Smooth muscle cell (in vitro differentiated cells): ENCODE measurements around the gene XYLT1. TPM values are rescaled to one million over a fixed set of nuclear protein-coding genes. Genes with fewer than 3 reads are reported as not detected.

Experiments
- DNase-seq: peaks from one replicate; lab custom pipeline; 2025; ENCODE audit not compliant: unreplicated experiment; lab: John Stamatoyannopoulos, UW
- H2AFZ ChIP-seq: fragments of 200-600 bp; sonication (generic); 2 replicates; pipeline ENCODE4 v1.6.0; 2016; ENCODE audit warnings: antibody characterized with exemption, low read depth, mild to moderate bottlenecking
- H3F3A ChIP-seq: fragments of 200-600 bp; sonication (generic); 2 replicates; pipeline ENCODE4 v1.6.0; 2017; ENCODE audit warnings: antibody characterized with exemption, low read depth
- H3K27ac ChIP-seq: fragments of 200-600 bp; sonication (generic); 2 replicates; pipeline ENCODE4 v1.5.1; 2016; ENCODE audit warnings: low read depth, mild to moderate bottlenecking
- H3K27me3 ChIP-seq: fragments of 200-600 bp; sonication (generic); 2 replicates; pipeline ENCODE4 v1.6.1; 2016; ENCODE audit warnings: low read depth, mild to moderate bottlenecking
- H3K36me3 ChIP-seq: fragments of 200-600 bp; sonication (generic); 2 replicates; pipeline ENCODE4 v1.5.1; 2016; ENCODE audit warnings: low read depth
- H3K4me1 ChIP-seq: fragments of 200-600 bp; sonication (generic); 2 replicates; pipeline ENCODE4 v1.5.1; 2016; ENCODE audit warnings: low read depth
- H3K4me2 ChIP-seq: fragments of 200-600 bp; sonication (generic); 2 replicates; pipeline ENCODE4 v1.6.0; 2016; ENCODE audit warnings: mild to moderate bottlenecking
- H3K4me3 ChIP-seq: fragments of 200-600 bp; sonication (generic); 2 replicates; pipeline ENCODE4 v1.5.1; 2016; ENCODE audit warnings: mild to moderate bottlenecking
- H3K79me2 ChIP-seq: fragments of 200-600 bp; sonication (generic); 2 replicates; pipeline ENCODE4 v1.6.0; 2016; ENCODE audit warnings: low read depth, mild to moderate bottlenecking
- H3K9ac ChIP-seq: fragments of 200-600 bp; sonication (generic); 2 replicates; pipeline ENCODE4 v1.6.0; 2016; ENCODE audit warnings: low read depth
- H3K9me3 ChIP-seq: fragments of 200-600 bp; sonication (generic); replicated peaks from 2 replicates; pipeline ENCODE4 v1.5.1; 2016; ENCODE audit warnings: low read depth
- H4K20me1 ChIP-seq: fragments of 200-600 bp; sonication (generic); 2 replicates; pipeline ENCODE4 v1.6.0; 2016; ENCODE audit warnings: low read depth
- WGBS: methylation state at CpG from one replicate; pipeline ENCODE4 v1.1.7; 2016; ENCODE audit warnings: low lambda C conversion rate; 5-methylcytosine and 5-hydroxymethylcytosine counted together
- polyA plus RNA-seq: library from polyadenylated mRNA; unstranded; fragments of >200 nt; fragmentation: Nextera tagmentation; extraction: Ambion mirVana; gene quantifications from 2 replicates; pipeline ENCODE4 v1.2.1, GENCODE V29; 2016
- total RNA-seq: library from RNA; depleted of rRNA; stranded (reverse); fragments of >200 nt; gene quantifications from 2 replicates; pipeline ENCODE4 v1.2.3, GENCODE V29; 2014
- TF ChIP-seq, protein P1 (sequence below): fragments of 200-600 bp; sonication (generic); IDR thresholded peaks from 2 replicates; pipeline ENCODE4 v1.5.1; 2017; ENCODE audit warnings: borderline replicate concordance, mild to moderate bottlenecking, antibody characterized with exemption; ENCODE audit not compliant: insufficient read depth, poor library complexity, severe bottlenecking

The XYLT1 gene
- total and polyA plus RNA-seq, 2 experiments from 2014 or later, result 9.5 to 19.9 TPM

DNA sequence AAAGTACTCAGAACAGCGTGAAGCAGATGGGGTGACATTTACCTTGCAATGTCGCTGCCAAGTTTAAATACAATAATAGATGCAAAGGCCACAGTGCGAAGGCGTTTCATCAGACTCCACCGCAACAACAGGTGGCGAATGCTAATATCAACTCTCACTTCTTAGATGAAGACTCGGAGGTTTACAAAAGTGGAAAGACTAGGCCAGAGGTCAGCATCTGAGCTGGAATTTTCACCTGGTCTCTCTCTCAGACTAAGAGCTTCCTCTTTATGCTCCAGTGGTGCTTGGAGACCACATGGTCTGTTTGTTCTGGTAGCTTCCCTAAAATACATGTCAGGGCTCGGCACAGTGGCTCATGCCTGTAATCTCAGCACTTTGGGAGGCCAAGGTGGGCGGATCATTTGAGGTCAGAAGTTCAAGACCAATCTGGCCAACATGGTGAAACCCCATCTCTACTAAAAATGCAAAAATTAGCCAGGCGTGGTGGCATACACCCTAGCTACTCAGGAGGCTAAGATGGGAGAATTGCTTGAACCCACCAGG is 169.1 kb downstream of the XYLT1 start:
- no peak overlapping the region for H3K27ac ChIP-seq
- H3K36me3 ChIP-seq, result no peaks in the 10 kb centered on the region
- peaks cover 5% of the 10 kb centered on the region for H3K4me1 ChIP-seq
- no peak overlapping the region for H2AFZ ChIP-seq
- H4K20me1 ChIP-seq, result peaks cover 71% of the 10 kb centered on the region
- no peaks in the 10 kb centered on the region for H3F3A ChIP-seq
- DNase-seq, result no peak
- WGBS, result 90% methylated on average over 10 of the region's 10 CpGs
- no peaks in the 10 kb centered on the region for H3K79me2 ChIP-seq
- no peak overlapping the region for H3K4me3 ChIP-seq
- no peaks in the 10 kb centered on the region for H3K9me3 ChIP-seq
- TF ChIP-seq, protein P1, sequence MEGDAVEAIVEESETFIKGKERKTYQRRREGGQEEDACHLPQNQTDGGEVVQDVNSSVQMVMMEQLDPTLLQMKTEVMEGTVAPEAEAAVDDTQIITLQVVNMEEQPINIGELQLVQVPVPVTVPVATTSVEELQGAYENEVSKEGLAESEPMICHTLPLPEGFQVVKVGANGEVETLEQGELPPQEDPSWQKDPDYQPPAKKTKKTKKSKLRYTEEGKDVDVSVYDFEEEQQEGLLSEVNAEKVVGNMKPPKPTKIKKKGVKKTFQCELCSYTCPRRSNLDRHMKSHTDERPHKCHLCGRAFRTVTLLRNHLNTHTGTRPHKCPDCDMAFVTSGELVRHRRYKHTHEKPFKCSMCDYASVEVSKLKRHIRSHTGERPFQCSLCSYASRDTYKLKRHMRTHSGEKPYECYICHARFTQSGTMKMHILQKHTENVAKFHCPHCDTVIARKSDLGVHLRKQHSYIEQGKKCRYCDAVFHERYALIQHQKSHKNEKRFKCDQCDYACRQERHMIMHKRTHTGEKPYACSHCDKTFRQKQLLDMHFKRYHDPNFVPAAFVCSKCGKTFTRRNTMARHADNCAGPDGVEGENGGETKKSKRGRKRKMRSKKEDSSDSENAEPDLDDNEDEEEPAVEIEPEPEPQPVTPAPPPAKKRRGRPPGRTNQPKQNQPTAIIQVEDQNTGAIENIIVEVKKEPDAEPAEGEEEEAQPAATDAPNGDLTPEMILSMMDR, result no peak
- H3K4me2 ChIP-seq, result no peak overlapping the region
- no peak overlapping the region for H3K9ac ChIP-seq
- H3K27me3 ChIP-seq, result no peaks in the 10 kb centered on the region

DNA sequence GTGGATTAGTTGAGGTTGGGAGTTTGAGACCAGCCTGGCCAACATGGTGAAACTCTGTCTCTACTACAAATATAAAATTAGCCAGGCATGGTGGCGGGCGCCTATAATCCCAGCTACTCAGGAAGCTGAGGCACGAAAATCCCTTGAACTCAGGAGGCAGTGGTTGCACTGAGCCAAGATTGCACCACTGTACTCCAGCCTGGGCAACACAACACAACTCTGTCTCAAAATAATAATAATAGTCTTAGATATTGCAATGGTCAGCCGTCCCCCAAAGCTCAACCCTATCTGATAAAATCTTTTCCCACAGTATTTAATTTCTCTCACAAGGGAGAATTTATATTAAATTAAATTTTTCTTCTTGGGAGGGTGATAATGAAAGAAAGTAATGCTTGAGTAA is 169.6 kb downstream of the XYLT1 start:
- TF ChIP-seq, protein P1, result no peak
- Histone ChIP-seq H2AFZ (no peak overlapping the region), H3K9me3 (no peaks in the 10 kb centered on the region), H3K9ac (no peak overlapping the region), H3K4me3 (no peak overlapping the region), H3K27ac (no peak overlapping the region), H3K27me3 (no peaks in the 10 kb centered on the region), H3K79me2 (no peaks in the 10 kb centered on the region), H3F3A (no peaks in the 10 kb centered on the region), H3K4me2 (no peak overlapping the region), H4K20me1 (peaks cover 74% of the 10 kb centered on the region), H3K36me3 (no peaks in the 10 kb centered on the region), H3K4me1 (peaks cover 5% of the 10 kb centered on the region)
- no peak for DNase-seq
- 87% methylated on average over 4 of the region's 4 CpGs for WGBS

DNA sequence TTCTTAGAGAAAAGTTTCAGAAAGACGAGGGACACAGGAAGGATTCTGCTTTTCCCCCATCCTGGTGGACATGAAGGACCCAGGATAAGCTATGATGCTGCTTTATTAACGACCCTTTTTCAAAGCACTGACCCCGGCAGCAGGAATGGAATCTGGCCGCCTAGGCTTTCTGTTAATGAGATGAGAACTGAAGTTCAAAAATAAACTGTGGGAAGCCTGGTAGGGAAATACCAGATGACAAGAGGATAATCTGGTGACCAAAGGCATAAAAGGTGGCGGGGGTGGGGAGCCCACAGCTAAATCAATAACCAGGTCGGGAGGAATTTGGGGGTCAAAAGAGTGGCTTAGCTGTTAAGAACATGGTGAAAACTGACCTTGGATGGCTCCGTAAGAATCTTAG is 171.0 kb downstream of the XYLT1 start:
- peak overlapping the region; percentile 31 for H3K27ac ChIP-seq
- TF ChIP-seq, protein P1, result no peak

DNA sequence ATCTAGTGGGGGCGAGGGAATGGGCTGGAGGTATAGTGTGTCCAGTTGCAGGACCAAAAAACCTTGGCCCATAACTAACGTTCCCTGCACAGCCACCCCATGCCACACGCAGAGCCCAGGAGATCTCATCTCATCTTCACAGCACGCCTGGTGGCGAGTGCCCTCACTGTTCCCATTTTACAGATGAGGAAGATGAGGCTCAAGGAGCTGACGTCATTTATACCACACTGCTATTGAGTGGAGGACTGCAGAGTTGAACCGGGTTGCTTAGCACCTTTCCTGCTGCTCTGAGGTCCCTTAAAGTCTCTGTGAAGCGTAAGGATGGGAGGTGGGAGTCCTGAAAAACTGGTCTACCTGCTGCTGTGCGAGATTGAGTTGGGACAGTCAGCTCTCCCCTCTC is 172.5 kb downstream of the XYLT1 start:
- Histone ChIP-seq H3K9me3 (no peaks in the 10 kb centered on the region), H2AFZ (no peak overlapping the region), H3K36me3 (no peaks in the 10 kb centered on the region), H3F3A (no peaks in the 10 kb centered on the region), H3K27me3 (no peaks in the 10 kb centered on the region), H3K4me3 (no peak overlapping the region), H3K9ac (no peak overlapping the region), H3K4me2 (no peak overlapping the region), H3K27ac (no peak overlapping the region), H3K4me1 (peaks cover 5% of the 10 kb centered on the region), H3K79me2 (no peaks in the 10 kb centered on the region), H4K20me1 (peaks cover 73% of the 10 kb centered on the region)
- WGBS, result 92% methylated on average over 9 of the region's 9 CpGs
- TF ChIP-seq, protein P1, result no peak
- DNase-seq, result no peak

More for the DNA sequence above, 171.0 kb downstream of the XYLT1 start:
- H3K79me2 ChIP-seq, result no peaks in the 10 kb centered on the region
- DNase-seq, result no peak
- no peak overlapping the region for H3K4me3 ChIP-seq
- no peaks in the 10 kb centered on the region for H3F3A ChIP-seq
- no peak overlapping the region for H3K9ac ChIP-seq
- no peaks in the 10 kb centered on the region for H3K36me3 ChIP-seq
- H3K4me1 ChIP-seq, result peaks cover 5% of the 10 kb centered on the region
- no peaks in the 10 kb centered on the region for H3K9me3 ChIP-seq
- peaks cover 79% of the 10 kb centered on the region for H4K20me1 ChIP-seq
- H3K27me3 ChIP-seq, result no peaks in the 10 kb centered on the region
- H3K4me2 ChIP-seq, result peak overlapping the region; percentile 55
- 28% methylated on average over 7 of the region's 7 CpGs for WGBS
- H2AFZ ChIP-seq, result no peak overlapping the region
